ENCODE measurements around the gene CRISPLD2.
"Not testable (repeated sequence)": the region's sequence is repeated elsewhere in the genome, so short reads cannot be mapped to it uniquely, and the experiment has no call there.

The CRISPLD2 gene

DNA sequence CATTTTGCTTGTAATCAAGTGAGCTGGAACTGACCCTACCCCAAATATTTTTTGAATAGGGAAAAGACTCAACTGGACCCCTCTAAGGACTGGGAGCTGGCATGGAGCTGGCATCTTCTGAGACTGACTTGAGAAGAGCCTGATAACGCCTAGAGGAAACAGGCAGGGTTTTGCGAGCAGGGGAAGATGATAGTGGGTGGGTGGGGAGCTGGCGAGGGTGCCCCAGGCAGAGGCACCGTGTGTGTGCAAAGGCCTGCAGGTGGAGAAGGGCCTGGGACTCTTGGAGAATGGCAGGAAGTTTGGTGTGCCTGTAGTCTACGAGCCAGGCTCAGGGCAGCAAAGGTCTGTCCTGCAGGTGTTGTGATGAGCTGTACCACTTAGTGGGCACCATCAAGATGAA is 4.1 kb downstream of the CRISPLD2 start:
- no peak for DNase-seq

DNA sequence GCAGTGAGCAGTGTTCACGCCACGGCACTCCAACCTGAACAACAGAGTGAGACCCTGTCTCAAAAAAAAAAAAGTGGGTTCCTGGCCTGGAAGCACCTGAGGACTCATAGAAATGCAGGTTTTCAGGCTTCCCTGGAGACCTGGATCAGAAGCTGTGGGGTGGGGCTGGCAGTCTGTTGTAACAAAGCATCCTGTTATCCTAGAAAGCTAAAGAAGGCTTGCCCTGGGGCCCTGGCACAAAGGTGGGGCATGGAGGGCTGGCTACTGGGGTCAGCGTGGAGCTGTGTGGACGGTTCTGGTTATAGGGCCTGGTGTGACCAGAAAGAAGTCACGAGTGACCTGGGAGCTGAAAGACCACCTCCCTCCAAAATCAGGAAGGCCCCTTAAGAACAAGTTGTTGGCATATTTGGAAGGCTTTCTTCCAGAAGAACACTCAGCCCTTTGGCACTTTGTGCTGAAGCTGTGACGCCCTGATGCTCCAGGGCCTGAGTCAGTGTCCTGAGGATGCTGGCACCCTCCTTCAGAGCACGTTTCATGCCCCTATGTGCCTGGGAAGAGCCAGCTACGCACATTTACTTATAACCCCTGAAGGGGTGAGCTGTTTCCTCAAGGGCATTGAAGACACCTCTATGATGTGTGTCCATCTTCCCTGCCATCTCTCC is 6.2 kb downstream of the CRISPLD2 start:
- DNase-seq: no peak

DNA sequence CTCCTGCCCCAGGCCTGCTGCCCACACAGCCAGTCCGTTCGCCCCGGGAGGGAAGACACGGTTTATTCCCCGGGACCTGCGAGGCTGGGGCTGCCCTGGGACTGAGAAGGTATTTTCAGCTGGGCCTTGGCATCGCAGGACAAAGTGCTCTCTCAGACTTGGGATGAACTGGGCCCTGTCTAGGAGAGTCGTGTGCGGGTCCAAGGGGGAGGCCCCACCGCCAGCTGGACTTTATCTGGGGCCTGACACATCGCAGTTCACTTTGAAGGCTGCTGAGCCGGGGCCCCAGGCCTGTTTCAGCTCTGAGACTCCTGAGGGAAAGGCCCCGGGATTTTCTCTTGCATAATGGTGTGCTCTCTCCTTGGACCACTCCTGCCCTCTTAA is 6.8 kb downstream of the CRISPLD2 start:
- DNase-seq: no peak

DNA sequence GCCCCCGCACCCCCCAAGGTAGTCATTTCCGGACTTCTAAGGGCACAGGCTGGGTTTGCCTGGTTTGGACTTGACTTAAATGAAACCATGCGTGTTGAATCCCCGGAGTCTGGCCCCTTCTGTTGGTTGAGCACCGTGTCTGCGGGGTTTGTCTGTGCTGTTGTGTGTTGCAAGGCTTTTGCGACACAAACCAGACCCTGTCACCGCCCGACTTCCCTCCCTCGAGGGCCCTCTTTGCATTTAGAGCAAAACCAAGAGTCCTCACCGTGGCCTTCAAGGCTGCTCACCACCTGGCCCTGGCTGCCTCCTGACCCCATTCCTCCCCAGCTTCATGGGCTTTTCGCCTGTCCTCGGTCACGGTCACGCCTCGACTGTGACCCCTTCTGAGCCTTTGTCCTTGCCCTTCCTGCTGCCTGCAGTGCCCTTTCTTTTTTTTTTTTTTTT is 7.4 kb downstream of the CRISPLD2 start:
- DNase-seq: peak; percentile 33

DNA sequence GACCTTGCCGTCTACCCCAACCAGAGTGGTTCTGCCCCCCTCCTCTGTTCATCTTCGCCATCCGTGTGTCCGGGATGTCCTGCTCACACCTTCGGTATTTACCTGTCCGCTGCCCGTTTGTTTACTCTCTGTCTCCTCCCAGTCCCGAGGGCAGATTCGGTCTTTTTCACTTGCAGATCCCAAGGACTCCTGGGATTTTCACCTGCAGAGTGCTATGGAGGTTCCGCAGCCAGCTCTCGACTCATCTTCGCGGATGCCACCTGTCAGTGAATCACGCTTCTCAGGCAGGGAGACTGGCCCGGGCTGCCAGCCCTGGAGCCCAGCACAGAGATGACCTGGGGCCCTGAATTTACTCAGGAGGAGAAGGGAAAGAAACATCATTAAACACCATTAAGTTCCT is 8.1 kb downstream of the CRISPLD2 start:
- no peak for DNase-seq

DNA sequence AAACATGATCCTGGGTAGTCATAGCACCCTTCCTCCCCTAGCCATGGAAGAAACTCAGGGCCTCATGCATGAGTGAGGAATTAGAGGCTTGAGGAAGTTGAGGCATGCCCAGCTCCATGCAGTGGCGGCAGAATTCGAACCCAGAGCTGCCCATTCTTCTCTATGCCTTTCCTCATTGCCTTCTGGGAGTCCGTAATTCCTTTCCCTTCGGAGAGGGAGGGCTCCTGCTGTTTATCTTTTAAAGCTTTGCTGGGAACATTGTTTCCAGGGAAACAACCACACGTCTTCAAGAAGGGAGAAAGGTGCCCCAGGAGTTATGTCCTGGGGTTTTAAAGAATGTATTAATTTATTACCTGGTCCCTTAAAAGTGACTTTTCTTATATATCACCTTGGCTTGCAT is 8.5 kb downstream of the CRISPLD2 start:
- DNase-seq: no peak

DNA sequence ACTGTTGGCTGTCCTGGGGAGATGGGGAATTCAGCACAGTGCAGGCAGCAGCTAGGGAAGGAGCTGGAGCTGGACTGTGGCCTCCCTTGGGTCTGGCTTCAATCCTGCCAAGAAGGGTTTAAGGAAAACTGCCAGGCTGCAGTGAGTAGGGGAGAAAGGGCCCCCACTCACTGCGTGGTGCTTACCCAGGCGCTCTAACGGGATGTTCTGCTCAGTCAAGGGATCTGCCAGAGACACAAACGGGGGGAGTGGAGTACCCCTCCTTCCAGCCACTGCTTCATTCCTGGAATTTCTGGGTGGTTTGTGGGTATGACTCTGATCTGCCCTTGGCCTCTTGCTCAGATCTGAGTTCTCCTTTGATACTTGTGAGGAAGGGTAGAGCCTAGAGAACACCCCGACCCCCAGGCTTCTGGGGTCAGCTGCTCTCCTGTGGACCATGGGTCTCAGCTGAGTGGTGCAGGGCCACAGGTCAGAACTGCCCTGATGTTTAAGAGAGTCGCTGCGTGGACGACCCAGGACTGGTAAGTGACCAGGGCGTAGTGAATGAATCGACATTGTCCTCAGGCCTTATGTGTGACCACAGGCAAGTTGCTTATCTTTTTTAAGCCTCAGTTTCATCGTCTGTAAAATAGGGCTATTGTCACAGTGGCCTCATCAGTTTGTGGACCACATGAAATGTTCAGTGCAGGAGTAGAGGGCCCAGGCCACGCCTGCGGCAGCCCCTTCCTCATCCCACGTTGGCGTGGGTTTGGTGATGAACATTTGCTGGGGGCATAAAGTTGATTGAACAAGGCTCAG is 9.6 kb downstream of the CRISPLD2 start:
- no peak for DNase-seq

DNA sequence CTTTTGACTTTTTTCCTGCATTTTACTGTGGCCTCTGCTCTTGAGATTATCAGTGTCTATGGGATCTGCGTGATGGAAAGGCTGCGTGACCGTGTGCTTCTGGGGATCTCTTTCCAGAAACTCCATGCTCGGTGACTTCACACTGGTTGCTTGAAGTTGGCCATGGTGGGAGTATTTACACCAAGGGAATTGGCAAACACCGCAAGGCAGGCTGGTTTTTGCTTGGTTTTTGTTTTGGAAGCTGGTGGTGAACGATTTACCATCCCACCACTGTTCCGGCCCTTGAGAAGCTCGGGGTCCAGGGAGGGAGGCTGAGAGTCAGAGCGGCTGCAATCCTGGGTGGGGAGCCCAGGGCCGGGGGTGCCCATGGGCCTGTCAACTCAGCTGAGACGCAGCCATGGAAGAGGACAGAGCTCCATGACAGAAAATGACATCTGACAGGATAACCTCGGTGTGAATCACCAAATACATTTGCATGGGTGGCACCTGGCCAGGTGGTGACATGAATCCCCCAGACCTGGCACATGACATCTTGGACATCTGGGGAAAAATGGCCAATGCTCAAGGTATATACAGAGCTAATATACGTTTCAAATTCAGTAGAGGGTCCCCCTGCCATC is 11.1 kb downstream of the CRISPLD2 start:
- no peak for DNase-seq

DNA sequence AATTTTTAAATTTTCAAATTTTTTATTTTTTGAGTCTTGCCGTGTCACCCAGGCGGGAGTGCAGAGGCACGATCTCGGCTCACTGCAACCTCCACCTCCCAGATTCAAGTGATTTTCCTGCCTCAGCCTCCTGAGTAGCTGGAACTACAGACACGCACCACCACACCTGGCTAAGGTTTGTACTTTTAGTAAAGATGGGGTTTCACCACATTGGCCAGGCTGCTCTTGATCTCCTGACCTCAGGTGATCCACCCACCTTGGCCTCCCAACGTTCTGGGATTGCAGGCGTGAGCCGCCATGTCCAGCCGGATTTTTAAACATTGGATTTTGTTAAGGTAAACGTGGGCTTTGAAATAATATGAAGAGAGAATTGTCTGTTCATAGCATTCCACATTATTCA is 11.9 kb downstream of the CRISPLD2 start:
- DNase-seq: not testable (repeated sequence)

DNA sequence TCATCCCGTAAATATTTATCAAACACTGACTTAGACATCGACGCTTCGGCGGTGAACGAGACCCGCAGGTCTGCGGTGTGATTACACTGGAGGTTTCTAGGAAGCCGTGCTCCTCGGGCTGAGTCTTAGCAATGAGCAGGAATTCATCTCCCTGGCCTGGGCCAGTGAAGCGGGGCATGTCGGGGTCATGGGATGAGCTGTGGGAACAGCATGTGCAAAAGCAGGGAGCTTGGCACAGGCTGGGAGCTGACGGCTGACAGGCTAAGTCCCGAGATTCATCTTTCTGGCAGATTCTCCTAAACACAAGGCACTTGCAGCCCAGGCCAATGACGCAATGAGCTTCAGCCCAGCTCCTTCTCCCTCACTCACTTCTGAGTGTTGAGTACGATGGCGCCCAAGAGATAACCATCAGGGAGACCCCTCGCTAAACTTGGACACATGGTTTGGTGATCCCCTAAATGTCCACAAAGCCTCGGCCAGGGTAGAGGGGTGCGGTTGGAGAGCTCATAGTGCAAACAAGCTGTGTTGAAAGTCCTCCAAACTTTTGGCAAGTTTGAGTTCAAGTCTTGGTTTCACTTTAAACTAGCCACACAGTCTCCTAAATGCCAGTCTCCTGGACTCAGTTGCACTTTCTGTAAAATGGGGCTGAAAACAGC is 12.8 kb downstream of the CRISPLD2 start:
- no peak for DNase-seq

DNA sequence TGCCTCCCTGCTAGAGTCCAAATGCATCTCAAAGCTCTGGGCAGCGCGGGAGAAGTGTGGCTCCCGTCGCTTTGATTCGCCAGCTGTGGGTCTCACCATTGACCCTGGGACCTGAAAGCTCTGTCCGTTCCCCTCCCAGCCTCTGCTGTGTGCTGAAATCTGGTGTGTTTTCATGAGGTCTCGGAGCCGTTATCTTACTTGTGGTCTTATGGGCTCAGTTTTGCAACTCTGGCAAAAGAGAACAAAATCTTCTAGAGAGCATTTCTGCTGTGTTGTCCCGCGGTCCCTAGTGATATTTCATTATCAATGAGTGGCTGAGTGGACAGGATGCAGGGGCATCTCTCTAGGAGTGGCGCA is 13.3 kb downstream of the CRISPLD2 start:
- DNase-seq: no peak

DNA sequence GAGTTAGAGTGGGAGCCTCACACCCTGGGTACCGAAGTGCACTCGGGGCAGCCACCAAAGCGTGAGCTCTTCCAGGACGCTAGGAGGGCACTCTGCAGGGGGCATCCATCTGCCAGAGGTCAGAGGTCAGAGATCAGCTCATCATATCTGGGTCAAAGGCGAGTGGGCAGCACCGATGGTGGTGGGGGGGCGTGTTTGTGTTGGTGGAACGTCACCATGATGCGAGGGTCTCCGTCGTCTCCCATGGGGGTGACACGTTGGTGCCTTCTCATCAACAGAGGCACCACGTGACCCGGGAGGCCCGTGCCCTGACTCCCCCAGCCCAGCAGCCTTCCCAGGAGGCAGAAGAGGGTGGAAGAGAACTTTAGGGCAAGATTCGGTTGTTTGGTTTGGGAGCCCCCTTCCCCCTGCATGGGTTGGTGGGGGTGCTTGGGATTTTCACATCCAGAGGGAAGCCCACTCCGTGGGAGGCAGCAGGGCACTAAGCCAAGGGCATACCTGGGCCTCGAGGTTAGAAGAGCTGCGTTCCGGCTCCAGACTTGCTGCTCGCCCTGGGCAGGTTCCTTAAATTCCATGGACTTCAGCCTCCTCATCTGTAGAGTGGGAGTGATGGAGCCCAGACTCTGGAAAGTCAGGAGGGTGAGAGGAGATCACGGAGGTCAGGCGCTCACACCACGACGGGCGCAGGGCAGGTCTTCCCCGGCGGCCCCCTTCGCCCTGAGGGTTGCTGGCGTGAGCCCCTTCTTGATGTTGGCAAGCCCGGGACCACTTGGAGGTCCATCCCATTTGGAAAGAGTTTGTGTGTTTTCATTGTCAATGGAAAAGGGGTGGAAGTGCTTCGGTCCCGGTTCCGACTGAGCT is 14.0 kb downstream of the CRISPLD2 start:
- no peak for DNase-seq

DNA sequence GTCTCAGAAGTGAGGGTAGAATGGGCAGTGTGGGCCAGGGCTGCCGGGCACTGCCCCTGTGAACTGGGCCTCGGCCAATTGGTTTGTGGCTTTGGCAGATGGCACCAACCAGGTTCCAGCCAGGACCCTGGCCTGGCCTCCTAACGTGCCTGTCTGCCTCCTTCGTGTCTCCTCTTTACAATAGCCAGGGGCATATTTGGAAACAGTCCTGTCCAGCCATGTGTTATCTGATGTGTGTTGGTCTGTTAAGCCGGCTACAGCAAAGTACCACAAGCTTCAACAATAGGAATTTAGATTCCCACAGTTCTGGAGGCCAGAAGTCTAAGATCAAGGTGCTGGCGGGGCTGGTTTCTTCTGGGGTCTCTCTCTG is 14.6 kb downstream of the CRISPLD2 start:
- no peak for DNase-seq

DNA sequence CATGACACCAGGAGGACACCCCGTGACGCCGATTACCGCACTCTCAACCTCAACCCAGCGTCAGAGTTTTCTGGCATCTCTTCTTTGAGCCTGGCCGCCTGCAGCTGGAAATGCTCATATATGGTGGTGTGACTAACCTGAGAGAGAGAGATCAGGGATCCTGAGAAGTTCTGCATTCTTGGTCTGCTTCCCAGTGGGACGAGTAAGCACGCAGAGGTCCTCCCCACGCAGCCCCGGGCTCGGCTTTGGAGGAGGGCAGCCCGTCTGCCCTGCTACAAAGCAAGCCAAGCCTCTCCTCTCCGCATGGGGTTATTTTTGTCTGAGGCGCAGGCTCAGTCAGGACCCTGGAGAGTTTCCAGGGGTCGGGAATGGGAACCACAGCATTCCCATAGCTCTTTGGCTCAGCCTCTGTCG is 16.5 kb downstream of the CRISPLD2 start:
- DNase-seq: no peak

DNA sequence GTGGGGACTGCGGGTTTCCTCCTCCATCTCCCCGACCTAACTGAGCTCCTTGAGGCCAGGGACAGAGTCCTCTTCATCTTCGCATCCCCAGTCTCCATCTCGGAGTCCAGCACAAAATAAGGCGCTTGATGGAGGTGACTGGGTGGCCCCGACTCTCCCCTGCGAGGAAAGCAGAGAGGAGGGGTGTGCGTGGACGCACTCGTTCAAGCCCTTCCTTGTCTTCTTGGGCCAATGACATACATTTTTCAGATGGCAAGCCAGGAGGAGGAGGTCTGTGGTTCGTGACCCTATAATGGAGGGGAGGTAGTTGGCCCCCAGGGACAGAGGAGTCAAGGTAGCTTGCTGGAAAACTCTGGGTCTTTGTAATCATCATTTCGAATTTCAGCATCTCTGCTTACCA is 17.2 kb downstream of the CRISPLD2 start:
- no peak for DNase-seq

DNA sequence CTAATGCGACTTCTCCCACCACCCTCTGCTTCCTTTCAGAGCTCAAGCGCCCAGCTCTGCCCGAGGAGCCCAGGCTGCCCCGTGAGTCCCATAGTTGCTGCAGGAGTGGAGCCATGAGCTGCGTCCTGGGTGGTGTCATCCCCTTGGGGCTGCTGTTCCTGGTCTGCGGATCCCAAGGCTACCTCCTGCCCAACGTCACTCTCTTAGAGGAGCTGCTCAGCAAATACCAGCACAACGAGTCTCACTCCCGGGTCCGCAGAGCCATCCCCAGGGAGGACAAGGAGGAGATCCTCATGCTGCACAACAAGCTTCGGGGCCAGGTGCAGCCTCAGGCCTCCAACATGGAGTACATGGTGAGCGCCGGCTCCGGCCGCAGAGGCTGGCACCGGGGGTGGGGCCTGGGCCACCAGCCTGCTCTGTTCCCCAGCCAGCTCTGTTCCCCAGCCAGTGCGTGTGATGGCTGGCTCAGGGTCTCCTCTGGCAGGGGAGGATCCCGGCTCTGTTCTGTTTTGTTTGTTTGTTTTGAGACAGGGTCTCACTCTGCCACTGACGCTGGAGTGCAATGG is 18.7 kb downstream of the CRISPLD2 start:
- DNase-seq: no peak

DNA sequence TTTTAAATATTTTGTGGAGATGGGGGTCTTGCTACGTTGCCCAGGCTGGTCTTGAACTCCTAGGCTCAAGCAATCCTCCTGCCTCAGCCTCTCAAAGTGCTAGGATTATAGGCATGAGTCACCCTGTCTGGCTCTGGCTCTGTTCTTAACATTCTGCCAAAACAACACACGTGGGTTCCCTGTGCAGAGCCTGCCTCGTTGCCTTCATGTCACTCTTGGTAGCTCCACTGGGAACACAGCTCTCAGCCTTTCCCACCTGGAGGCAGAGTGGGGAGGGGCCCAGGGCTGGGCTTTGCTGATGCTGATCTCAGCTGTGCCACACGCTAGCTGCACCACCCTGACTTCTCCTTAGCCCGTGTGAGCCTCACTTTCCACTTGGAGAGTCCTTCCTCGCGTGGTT is 19.3 kb downstream of the CRISPLD2 start:
- DNase-seq: no peak

DNA sequence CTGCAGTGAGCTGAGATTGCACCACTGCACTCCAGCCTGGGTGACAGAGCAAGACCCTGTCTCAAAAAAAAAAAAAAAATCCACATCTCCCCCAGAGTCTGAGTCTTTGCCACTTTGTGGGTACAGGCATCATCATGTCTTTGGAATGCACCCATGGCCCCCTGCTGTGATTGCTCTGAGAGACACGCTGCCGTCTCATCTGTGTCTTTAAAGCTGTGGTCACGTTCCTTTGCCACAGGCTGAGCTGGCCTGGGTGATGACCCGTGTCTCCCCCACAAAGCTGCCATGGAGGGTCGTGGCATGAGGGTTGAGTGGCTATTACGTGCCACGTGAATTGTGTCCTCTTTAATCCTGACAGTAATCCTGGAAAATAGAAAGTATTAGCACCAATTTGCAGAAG is 20.2 kb downstream of the CRISPLD2 start:
- no peak for DNase-seq

DNA sequence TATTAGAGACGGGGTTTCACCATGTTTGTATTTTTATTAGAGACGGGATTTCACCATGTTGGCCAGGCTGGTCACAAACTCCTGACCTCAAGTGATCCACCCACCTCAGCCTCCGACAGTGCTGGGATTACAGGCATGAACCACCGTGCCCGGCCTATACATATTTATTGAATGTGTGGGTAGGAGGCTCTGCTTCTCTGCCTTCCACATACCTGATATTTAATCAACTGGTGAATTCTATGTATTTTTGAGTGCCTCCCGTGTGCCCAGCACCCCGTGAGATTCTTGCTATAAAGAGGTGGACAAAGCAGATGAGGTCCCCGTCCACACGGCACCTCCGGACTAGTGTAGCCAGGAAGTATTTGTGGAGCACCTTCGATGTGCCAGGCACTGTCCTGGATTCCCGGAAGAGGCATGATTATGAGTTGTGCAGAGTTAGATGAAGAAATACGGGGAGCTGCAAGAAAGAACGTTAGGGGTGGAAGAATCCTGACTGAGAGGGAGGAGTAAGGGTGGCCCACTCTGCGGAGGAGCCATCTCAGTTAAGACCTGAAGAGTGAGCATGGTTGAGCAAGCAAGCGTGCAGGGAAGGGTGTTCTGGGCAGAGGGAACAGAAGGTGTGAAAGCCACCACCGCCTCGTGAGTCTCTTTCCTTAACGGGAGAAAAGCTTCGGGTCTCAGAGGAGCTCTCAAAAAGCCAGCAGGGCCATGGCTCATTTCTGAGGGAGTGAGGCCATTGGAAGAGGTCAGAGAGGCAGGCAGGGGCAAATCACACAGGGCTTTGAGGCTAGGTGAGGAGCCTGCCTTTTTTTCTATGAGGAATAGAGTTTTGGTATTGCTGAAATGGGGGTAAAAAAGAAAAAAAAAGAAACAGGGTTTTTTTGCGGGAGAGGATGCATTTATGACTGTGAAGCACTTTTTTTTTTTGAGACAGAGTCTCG is 21.2 kb downstream of the CRISPLD2 start:
- no peak for DNase-seq

DNA sequence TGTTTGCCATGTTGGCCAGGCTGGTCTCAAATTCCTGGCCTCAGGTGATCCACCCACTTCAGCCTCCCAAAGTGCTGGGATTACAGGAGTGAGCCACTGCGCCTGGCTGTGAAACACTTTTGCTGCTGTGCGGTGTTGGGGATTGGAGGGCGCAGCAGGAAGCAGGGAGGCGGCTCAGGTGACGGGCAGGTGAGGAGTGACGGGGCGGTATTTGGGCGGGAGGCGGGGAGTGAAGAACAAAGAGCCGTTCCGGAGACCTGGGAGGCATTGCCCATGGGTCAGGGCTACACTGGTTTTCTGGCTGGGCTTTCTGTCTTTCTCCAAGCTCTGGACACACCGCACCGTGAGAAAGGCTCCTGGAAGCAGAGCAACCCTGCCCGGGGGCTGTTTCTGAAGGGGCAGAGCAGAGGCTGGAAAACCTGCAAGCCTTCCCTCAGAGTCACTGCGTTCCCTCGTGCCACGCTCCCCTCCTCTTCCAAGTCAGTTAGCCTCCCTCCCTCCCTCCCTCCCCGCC is 22.1 kb downstream of the CRISPLD2 start:
- peak; percentile 83 for DNase-seq

DNA sequence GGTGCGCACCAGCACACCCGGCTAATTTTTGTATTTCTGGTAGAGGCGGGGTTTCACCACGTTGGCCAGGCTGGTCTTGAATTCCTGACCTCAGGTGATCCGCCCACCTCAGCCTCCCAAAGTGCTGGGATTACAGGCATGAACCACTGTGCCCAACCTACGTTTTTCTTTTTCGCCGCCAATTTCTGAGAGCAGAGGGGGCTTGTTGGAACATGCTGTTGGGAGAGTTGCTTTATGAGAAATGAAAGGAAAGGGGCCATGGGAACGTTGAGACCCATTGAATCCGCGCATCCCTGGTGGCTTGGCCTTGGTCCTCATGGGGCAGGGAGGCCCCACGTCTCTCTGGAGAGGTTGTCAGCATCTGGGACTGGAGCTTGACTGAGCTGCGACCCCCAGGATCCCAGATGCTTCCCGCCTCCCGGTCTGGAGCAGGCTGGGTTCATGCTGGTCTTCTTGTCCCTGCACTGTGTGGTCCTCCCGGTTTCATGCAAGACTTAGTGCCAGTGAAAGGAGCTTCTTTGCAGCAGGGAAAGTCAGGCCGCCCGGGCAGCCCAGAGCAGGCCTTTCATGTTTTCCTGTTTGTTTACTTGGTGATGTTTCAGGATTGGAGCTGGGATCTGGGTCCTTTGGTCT is 22.8 kb downstream of the CRISPLD2 start:
- DNase-seq: peak; percentile 78
